Transverse colon (tissue), 4 donors: ENCODE results near the gene FBXO3. TPM values are rescaled to one million over a fixed set of nuclear protein-coding genes. Genes with fewer than 3 reads are reported as not detected.

Source experiments
- DNase-seq: peaks from one replicate; pipeline ENCODE4 v3.0.0-alpha.2; 2019
- H3K27ac ChIP-seq, 4 donors: fragments of 200-600 bp; sonication (generic); 2 replicates each; pipeline ENCODE4 v1.5.1; 2016 to 2018; ENCODE audit warnings: inconsistent platforms in 4 of 4
- H3K27me3 ChIP-seq: fragments of 200-600 bp; sonication (generic); 2 replicates; pipeline ENCODE4 v1.5.1; 2017; ENCODE audit warnings: inconsistent platforms
- H3K36me3 ChIP-seq, 4 donors: fragments of 200-600 bp; sonication (generic); 2 replicates each; pipeline ENCODE4 v1.5.1; 2017 to 2019; ENCODE audit warnings: inconsistent platforms in 4 of 4
- H3K4me1 ChIP-seq, 4 donors: fragments of 200-600 bp; sonication (generic); 2 replicates each; pipeline ENCODE4 v1.5.1; 2017 to 2020; ENCODE audit warnings: inconsistent platforms in 4 of 4
- H3K4me3 ChIP-seq, 4 donors: fragments of 200-600 bp; sonication (generic); 1 replicate in 1 of 4; 2 replicates in 3 of 4; pipeline versions ENCODE4 v1.5.1 to v1.6.1; 2017 to 2019; ENCODE audit warnings: inconsistent platforms in 4 of 4
- H3K9me3 ChIP-seq, 2 donors: fragments of 200-600 bp; sonication (generic); 2 replicates each; pipeline ENCODE4 v1.5.1; 2017 to 2019; ENCODE audit warnings: inconsistent platforms in 2 of 2
- EP300 ChIP-seq: sonication (generic); formaldehyde crosslinking; IDR thresholded peaks from one replicate; pipeline ENCODE4 v1.6.1; 2017; ENCODE audit warnings: antibody characterized with exemption, low read depth
- POLR2A ChIP-seq: fragments of 450-650 bp; IDR thresholded peaks from one replicate; pipeline ENCODE4 v1.6.1; 2016; ENCODE audit warnings: antibody characterized with exemption, mild to moderate bottlenecking, moderate library complexity
- POLR2AphosphoS5 ChIP-seq, 3 donors: sonication (generic); formaldehyde crosslinking; IDR thresholded peaks; one replicate each; pipeline ENCODE4 v1.6.1; 2016; ENCODE audit warnings: antibody characterized with exemption in 3 of 3
- WGBS, 2 donors: methylation state at CpG; one replicate each; pipeline ENCODE4 v1.1.5; 2018; ENCODE audit warnings: low coverage in 1 of 2; 5-methylcytosine and 5-hydroxymethylcytosine counted together
- in situ Hi-C, 4 donors: fragments of 200-750 bp; cut with MboI; loops; one replicate each; pipeline versions ENCODE4 v1.15.0 to v1.15.1; 2017; ENCODE audit warnings: low sequenced_read_pairs in 3 of 4, low pct_ligation_motif_present in 1 of 4, low pct_unique_long_range_greater_than_20kb in 1 of 4
- intact Hi-C: fragments of 100-400 bp; cut with DNase I; formaldehyde crosslinking; loops from one replicate; pipeline ENCODE4 v1.15.1; 2023; ENCODE audit warnings: low total_unique reads
- total RNA-seq, 4 donors: library from RNA; depleted of rRNA; stranded (reverse); fragments of >200 nt; gene quantifications; one replicate each; pipeline ENCODE4 v1.1.0, GENCODE V29; 2016
- TF ChIP-seq, protein P1 (sequence below), 5 experiments: fragments of 200-600 bp in 3 of 5; fragments of 450-650 bp in 2 of 5; sonication (generic) in 3 of 5; IDR thresholded peaks; 1 replicate in 2 of 5; 2 replicates in 3 of 5; pipeline ENCODE4 v1.5.1; 2016 to 2017; ENCODE audit warnings: antibody characterized with exemption in 5 of 5, inconsistent platforms in 3 of 5, mild to moderate bottlenecking in 2 of 5, moderate library complexity in 1 of 5

The FBXO3 gene
- total RNA-seq, 4 donors from 2014 or later, result 9.0 to 48.5 (median 30.7) TPM

DNA sequence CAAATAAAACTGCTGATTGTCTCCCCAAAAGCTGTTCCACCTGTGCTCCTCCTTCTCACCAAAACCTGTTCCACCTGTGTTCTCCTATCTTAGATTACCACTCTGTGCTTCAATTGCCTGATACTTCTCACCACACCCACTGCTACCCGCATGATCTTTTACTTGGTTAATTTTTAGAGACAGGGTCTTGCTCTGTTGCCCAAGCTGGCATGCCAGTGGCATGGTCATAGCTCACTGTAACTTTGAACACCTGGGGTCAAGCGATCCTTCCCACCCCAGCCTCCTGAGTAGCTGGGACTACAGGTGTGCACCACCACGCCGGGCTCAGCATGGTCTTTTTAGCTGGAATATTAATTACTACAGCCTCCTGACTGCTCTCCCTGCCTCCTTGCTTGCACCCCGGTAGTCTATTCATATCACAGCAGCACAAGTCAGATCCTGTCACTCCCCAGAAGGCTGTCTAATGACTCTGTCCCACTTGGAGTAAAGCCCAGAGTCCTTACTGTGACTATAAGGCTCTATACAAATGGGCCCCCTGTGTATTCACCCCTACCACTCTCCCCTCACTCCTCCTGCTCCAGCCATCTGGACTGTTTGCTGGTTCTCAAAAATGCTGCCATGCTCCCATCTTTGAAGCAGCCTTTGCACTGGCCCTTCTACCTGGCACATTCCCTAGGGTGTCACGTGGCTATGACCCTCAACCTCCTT is 77.2 kb downstream of the FBXO3 start:
- peaks cover 16 to 34% (median 31%) of the 10 kb centered on the region in 4 donors for H3K4me1 ChIP-seq
- no peaks in the 10 kb centered on the region for H3K9me3 ChIP-seq
- H3K4me3 ChIP-seq, result no peak overlapping the region
- intact Hi-C loops (loop anchor here (2.0 kb wide), 1 partner anchor 78 kb away; the partner anchor contains the start of gene FBXO3), in situ Hi-C loops (loop anchor here in 1 of 4 donors (25.0 kb wide), 1 partner anchor 335 kb away; no protein-coding TSS in a partner anchor)
- no peak for TF ChIP-seq POLR2AphosphoS5 (IDR thresholded peaks at IDR 0.05)
- TF ChIP-seq EP300, result no peak
- TF ChIP-seq, protein P1, sequence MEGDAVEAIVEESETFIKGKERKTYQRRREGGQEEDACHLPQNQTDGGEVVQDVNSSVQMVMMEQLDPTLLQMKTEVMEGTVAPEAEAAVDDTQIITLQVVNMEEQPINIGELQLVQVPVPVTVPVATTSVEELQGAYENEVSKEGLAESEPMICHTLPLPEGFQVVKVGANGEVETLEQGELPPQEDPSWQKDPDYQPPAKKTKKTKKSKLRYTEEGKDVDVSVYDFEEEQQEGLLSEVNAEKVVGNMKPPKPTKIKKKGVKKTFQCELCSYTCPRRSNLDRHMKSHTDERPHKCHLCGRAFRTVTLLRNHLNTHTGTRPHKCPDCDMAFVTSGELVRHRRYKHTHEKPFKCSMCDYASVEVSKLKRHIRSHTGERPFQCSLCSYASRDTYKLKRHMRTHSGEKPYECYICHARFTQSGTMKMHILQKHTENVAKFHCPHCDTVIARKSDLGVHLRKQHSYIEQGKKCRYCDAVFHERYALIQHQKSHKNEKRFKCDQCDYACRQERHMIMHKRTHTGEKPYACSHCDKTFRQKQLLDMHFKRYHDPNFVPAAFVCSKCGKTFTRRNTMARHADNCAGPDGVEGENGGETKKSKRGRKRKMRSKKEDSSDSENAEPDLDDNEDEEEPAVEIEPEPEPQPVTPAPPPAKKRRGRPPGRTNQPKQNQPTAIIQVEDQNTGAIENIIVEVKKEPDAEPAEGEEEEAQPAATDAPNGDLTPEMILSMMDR (IDR thresholded peaks at IDR 0.05), result no peak
- no peak for TF ChIP-seq POLR2A
- no peaks in the 10 kb centered on the region for H3K27me3 ChIP-seq
- DNase-seq, result no peak
- no peaks in the 10 kb centered on the region for H3K36me3 ChIP-seq
- H3K27ac ChIP-seq, result no peak overlapping the region
- 43 to 76% methylated on average over 1 to 6 of the region's 6 CpGs for WGBS, 2 donors

DNA sequence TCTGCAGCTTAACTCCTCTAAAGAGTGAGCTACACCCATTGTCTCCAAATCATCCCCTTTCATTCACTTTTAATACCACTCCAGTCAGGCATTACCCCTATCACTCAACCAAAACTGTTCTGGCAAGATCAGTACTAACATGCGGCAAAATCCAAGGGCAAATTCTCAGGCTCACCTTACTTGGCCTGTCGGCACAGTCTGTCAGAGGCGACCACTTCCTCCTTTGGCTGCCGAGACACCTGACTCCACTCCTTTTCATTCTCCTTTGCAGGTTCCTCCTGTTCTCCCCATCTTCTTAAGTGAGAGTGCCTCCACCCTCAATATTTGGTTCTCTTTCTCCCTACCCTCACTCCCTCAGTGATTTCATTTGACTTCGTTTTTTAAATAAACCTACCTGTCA is 77.9 kb downstream of the FBXO3 start:
- 33 to 62% methylated on average over 1 to 5 of the region's 5 CpGs for WGBS, 2 donors
- H3K4me3 ChIP-seq, result no peak overlapping the region
- peaks cover 13 to 34% (median 31%) of the 10 kb centered on the region in 4 donors for H3K4me1 ChIP-seq

DNA sequence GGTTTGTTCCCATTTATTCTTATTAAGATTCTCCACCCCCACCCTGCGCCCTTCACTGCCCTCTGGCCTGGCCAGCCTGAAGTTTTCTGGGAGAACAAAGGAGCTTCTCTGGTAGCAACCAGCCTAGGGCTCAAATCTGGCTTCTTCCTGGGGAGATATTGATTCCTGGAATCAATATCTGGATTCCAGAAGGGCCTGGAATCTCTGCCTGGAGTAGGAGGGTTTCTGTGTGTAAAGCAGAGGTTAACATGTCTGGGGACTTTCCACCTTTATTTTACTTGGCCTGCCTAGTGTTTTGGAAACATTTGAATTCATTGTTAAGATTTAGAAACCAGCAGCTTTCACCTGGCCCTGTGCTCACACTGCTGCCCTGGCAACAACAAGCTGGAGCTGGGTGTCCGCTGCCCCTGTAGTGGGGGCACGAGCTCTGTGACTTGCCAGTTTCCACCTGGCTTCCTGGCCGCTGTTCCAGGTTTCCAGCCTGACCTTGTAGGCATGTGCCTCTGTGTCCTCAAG is 79.2 kb downstream of the FBXO3 start:
- in situ Hi-C loops (loop anchor here in 1 of 4 donors (25.0 kb wide), 1 partner anchor 333 kb away; no protein-coding TSS in a partner anchor), intact Hi-C loops (no loop called here)
- TF ChIP-seq POLR2AphosphoS5 (IDR thresholded peaks at IDR 0.05) (no peak), POLR2A (no peak), EP300 (no peak)
- TF ChIP-seq, protein P1 (IDR thresholded peaks at IDR 0.05), result no peak
- H3K4me3 ChIP-seq, result no peak overlapping the region
- no peaks in the 10 kb centered on the region for H3K36me3 ChIP-seq
- 86 to 90% methylated on average over 2 to 4 of the region's 4 CpGs for WGBS, 2 donors
- peaks cover 16 to 41% (median 36%) of the 10 kb centered on the region in 4 donors for H3K4me1 ChIP-seq
- H3K27me3 ChIP-seq, result no peaks in the 10 kb centered on the region
- H3K9me3 ChIP-seq, result no peaks in the 10 kb centered on the region
- H3K27ac ChIP-seq, result no peak overlapping the region
- DNase-seq, result no peak

More for the DNA sequence above, 77.9 kb downstream of the FBXO3 start:
- intact Hi-C loops, result loop anchor here (2.0 kb wide), 1 partner anchor 78 kb away; the partner anchor contains the start of gene FBXO3
- H3K9me3 ChIP-seq, result no peaks in the 10 kb centered on the region
- no peak for TF ChIP-seq POLR2A
- TF ChIP-seq, protein P1 (IDR thresholded peaks at IDR 0.05), result no peak
- TF ChIP-seq EP300, result no peak
- TF ChIP-seq POLR2AphosphoS5 (IDR thresholded peaks at IDR 0.05), result no peak
- H3K27ac ChIP-seq, result no peak overlapping the region
- in situ Hi-C loops, result loop anchor here in 1 of 4 donors (25.0 kb wide), 1 partner anchor 334 kb away; no protein-coding TSS in a partner anchor
- H3K27me3 ChIP-seq, result no peaks in the 10 kb centered on the region
- no peak for DNase-seq
- H3K36me3 ChIP-seq, result no peaks in the 10 kb centered on the region

DNA sequence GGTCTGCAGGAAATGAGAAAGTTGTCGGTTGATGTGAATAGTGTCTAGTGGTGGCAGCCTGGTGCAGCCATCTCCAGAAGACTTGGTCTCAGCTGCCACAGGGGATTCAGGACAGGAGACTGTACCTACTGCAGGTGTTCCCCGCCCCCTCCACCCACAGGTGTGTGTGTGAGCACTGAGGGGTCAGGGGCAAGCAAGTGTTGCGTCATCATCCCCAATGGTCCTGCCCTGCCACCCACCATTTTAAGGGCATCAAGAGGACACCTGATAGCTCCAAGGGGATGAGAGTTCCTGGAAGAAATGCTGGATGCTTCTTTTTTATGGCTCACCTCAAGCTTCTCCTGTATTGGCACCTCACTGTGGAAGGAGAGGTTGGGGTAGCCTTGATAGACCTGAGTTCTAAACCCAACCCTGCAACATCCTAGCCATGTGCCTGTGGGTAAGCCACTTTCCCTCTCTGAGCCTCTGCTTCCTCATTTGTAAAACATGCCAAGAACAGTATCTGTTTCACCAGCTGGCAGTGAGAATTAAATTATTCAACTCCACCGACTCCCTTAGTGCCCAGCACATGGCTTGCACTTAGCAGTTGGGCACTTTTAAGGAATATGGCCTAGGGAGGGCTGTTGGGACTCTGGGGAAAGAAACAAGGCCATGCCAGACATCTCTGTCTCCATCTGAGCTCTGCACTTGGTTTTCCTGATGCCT is 79.8 kb downstream of the FBXO3 start:
- DNase-seq, result no peak
- Histone ChIP-seq H3K27me3 (no peaks in the 10 kb centered on the region), H3K4me1 (peaks cover 16 to 38% (median 34%) of the 10 kb centered on the region in 4 donors), H3K36me3 (no peaks in the 10 kb centered on the region), H3K9me3 (no peaks in the 10 kb centered on the region), H3K4me3 (no peak overlapping the region), H3K27ac (peak overlapping the region in 1 of 4 donors; percentile 13)
- WGBS, 2 donors, result 80 to 83% methylated on average over 1 to 4 of the region's 4 CpGs
- intact Hi-C loops, result no loop called here
- TF ChIP-seq POLR2A (no peak), POLR2AphosphoS5 (IDR thresholded peaks at IDR 0.05) (no peak), EP300 (no peak)
- TF ChIP-seq, protein P1 (IDR thresholded peaks at IDR 0.05), result no peak
- in situ Hi-C loops, result loop anchor here in 1 of 4 donors (25.0 kb wide), 1 partner anchor 332 kb away; no protein-coding TSS in a partner anchor
